Endothelial cell of umbilical vein (primary cell): ENCODE results near the gene MXD4. TPM values are rescaled to one million over a fixed set of nuclear protein-coding genes. Genes with fewer than 3 reads are reported as not detected.

Experiments used
- BruUV-seq: library from RNA; stranded (reverse); fragments of 400-500 nt; replicated peaks from 2 replicates; lab custom pipeline; 2021; lab: Mats Ljungman, UMichigan
- CTCF ChIA-PET: fragments of 300-600, 350-600 bp; sonication (Branson Sonifier 250); formaldehyde crosslinking; loops from one replicate; lab custom pipeline; 2021; ENCODE audit warnings: antibody characterized with exemption, inconsistent platforms; lab: Charles Lee
- POLR2A ChIA-PET: fragments of 300-600, 350-600 bp; sonication (Branson Sonifier 250); formaldehyde crosslinking; loops from one replicate; lab custom pipeline; 2021; ENCODE audit warnings: antibody characterized with exemption, inconsistent platforms; lab: Charles Lee
- DNase-seq: peaks from one replicate; pipeline ENCODE4 v3.0.0-alpha.2; 2011; ENCODE audit warnings: low read depth, low spot score
- FAIRE-seq: peaks from 2 replicates; lab custom pipeline; 2011; peaks lifted over from hg19 to GRCh38; lab: Jason Lieb, UNC
- H2AFZ ChIP-seq: 2 replicates; pipeline ENCODE4 v1.6.0; 2012; ENCODE audit warnings: low read depth, low read length, control low read depth, inconsistent platforms
- H3K27ac ChIP-seq: 2 replicates; pipeline ENCODE4 v1.5.1; 2011; ENCODE audit warnings: low read depth, mild to moderate bottlenecking, control low read depth, low read length, moderate library complexity; ENCODE audit not compliant: insufficient read depth
- H3K27me3 ChIP-seq, 2 experiments: 2 replicates each; pipeline versions ENCODE4 v1.6.0 to v1.6.1; 2011; ENCODE audit warnings: low read length in 2 of 2, mixed read lengths in 1 of 2; ENCODE audit not compliant: control insufficient read depth in 2 of 2, insufficient read depth in 2 of 2
- H3K36me3 ChIP-seq, 2 experiments: 2 replicates in 1 of 2; 3 replicates in 1 of 2; pipeline ENCODE4 v1.5.1; 2011; ENCODE audit warnings: low read length in 2 of 2, mild to moderate bottlenecking in 1 of 2, moderate library complexity in 1 of 2; ENCODE audit not compliant: control insufficient read depth in 2 of 2, insufficient read depth in 2 of 2; ENCODE audit errors: extremely low read depth in 1 of 2
- H3K4me1 ChIP-seq: 3 replicates; pipeline ENCODE4 v1.5.1; 2011; ENCODE audit warnings: mild to moderate bottlenecking, low read length; ENCODE audit not compliant: control insufficient read depth, insufficient read depth; ENCODE audit errors: extremely low read depth
- H3K4me2 ChIP-seq: 2 replicates; pipeline ENCODE4 v1.6.1; 2011; ENCODE audit warnings: low read length, control low read depth, mixed read lengths; ENCODE audit not compliant: insufficient read depth
- H3K4me3 ChIP-seq, 3 experiments: fragments of 200-600 bp in 1 of 3; sonication (generic), shearing (Covaris generic) in 1 of 3; replicated peaks in 1 of 3; 2 replicates each; pipeline ENCODE4 v1.5.1; 2011 to 2016; ENCODE audit warnings: control low read depth in 3 of 3, low read length in 3 of 3, mild to moderate bottlenecking in 2 of 3, inconsistent platforms in 1 of 3, low read depth in 1 of 3, moderate library complexity in 1 of 3; ENCODE audit not compliant: insufficient read depth in 1 of 3
- H3K79me2 ChIP-seq: 2 replicates; pipeline ENCODE4 v1.6.0; 2012; ENCODE audit warnings: low read length, inconsistent platforms; ENCODE audit not compliant: control insufficient read depth, insufficient read depth
- H3K9ac ChIP-seq: replicated peaks from 2 replicates; pipeline ENCODE3; 2011; ENCODE audit warnings: low read length, control low read depth; ENCODE audit not compliant: insufficient read depth; ENCODE audit errors: extremely low read depth
- H3K9me1 ChIP-seq: replicated peaks from 3 replicates; pipeline ENCODE4 v1.6.0; 2011; ENCODE audit warnings: mild to moderate bottlenecking, low read length; ENCODE audit not compliant: control insufficient read depth, insufficient read depth; ENCODE audit errors: extremely low read depth
- H3K9me3 ChIP-seq: replicated peaks from 2 replicates; pipeline ENCODE4 v1.5.1; 2012; ENCODE audit warnings: low read length, inconsistent platforms; ENCODE audit not compliant: control insufficient read depth, insufficient read depth
- H4K20me1 ChIP-seq: replicated peaks from 2 replicates; pipeline ENCODE3; 2011; ENCODE audit warnings: mild to moderate bottlenecking, low read length; ENCODE audit not compliant: control insufficient read depth, insufficient read depth; ENCODE audit errors: extremely low read depth
- EZH2 ChIP-seq: IDR thresholded peaks from 2 replicates; pipeline ENCODE4 v1.6.1; 2012; ENCODE audit warnings: borderline replicate concordance, low read depth, mild to moderate bottlenecking, moderate library complexity, low read length, inconsistent platforms; ENCODE audit not compliant: severe bottlenecking
- FOS ChIP-seq: IDR thresholded peaks from 2 replicates; pipeline ENCODE4 v1.6.1; 2011; ENCODE audit warnings: mild to moderate bottlenecking, low read length, moderate library complexity, borderline replicate concordance; ENCODE audit not compliant: insufficient read depth
- GATA2 ChIP-seq: IDR thresholded peaks from 2 replicates; pipeline ENCODE4 v1.7.0; 2011; ENCODE audit warnings: low read depth, mild to moderate bottlenecking, moderate library complexity, mixed read lengths, low read length; ENCODE audit not compliant: insufficient read length, insufficient read depth
- JUN ChIP-seq: IDR thresholded peaks from 2 replicates; pipeline ENCODE4 v1.6.1; 2011; ENCODE audit warnings: borderline replicate concordance, low read depth; ENCODE audit not compliant: insufficient read length, insufficient read depth
- MYC ChIP-seq: IDR thresholded peaks from one replicate; pipeline ENCODE4 v1.6.1; 2011; ENCODE audit warnings: mild to moderate bottlenecking, low read depth, low read length
- POLR2A ChIP-seq: IDR thresholded peaks from 2 replicates; pipeline ENCODE4 v1.6.1; 2012; ENCODE audit warnings: low read depth, mild to moderate bottlenecking, control low read depth, low read length
- POLR2AphosphoS5 ChIP-seq: IDR thresholded peaks from 2 replicates; pipeline ENCODE4 v1.6.1; 2012; ENCODE audit warnings: low read depth, mild to moderate bottlenecking, control low read depth, low read length, moderate library complexity; ENCODE audit not compliant: insufficient read depth
- dilution Hi-C: fragments of 300-500 bp; cut with MboI; formaldehyde crosslinking; loops from one replicate; pipeline ENCODE4 v1.15.0; 2019; ENCODE audit warnings: low sequenced_read_pairs; ENCODE audit not compliant: extremely low pct_ligation_motif_present
- intact Hi-C: fragments of 100-400 bp; cut with micrococcal nuclease; formaldehyde crosslinking; loops from one replicate; pipeline ENCODE4 v1.10.0; 2022
- polyA plus RNA-seq, 4 experiments: library from polyadenylated mRNA; depleted of rRNA in 3 of 4; stranded (reverse) in 3 of 4; unstranded in 1 of 4; fragments of >200 nt; gene quantifications; 2 replicates each; pipeline versions ENCODE4 v1.2.1 to v1.2.3, GENCODE V29; 2011 to 2012; ENCODE audit warnings: missing spikeins in 1 of 4
- total RNA-seq: library from RNA; stranded (reverse); gene quantifications from 2 replicates; pipeline ENCODE4 v1.2.3, GENCODE V29; 2021
- TF ChIP-seq, protein P1 (sequence below), 2 donors: IDR thresholded peaks; 1 replicate in 1 of 2; 2 replicates in 1 of 2; pipeline ENCODE4 v1.5.1; 2011; ENCODE audit warnings: low read length in 2 of 2, mild to moderate bottlenecking in 2 of 2, moderate library complexity in 2 of 2, control low read depth in 1 of 2, inconsistent platforms in 1 of 2, low read depth in 1 of 2; ENCODE audit not compliant: insufficient read depth in 1 of 2; ENCODE audit errors: extremely low read depth in 1 of 2
- TF ChIP-seq, protein P2 (sequence below): IDR thresholded peaks from 2 replicates; pipeline ENCODE4 v1.6.1; 2011; ENCODE audit not compliant: insufficient read depth, insufficient read length

Gene MXD4
- total and polyA plus RNA-seq, 2 donors (not counting 3 experiments of a cell fraction or from before 2014, with no cell fraction given), result 62.7 to 74.1 TPM

DNA sequence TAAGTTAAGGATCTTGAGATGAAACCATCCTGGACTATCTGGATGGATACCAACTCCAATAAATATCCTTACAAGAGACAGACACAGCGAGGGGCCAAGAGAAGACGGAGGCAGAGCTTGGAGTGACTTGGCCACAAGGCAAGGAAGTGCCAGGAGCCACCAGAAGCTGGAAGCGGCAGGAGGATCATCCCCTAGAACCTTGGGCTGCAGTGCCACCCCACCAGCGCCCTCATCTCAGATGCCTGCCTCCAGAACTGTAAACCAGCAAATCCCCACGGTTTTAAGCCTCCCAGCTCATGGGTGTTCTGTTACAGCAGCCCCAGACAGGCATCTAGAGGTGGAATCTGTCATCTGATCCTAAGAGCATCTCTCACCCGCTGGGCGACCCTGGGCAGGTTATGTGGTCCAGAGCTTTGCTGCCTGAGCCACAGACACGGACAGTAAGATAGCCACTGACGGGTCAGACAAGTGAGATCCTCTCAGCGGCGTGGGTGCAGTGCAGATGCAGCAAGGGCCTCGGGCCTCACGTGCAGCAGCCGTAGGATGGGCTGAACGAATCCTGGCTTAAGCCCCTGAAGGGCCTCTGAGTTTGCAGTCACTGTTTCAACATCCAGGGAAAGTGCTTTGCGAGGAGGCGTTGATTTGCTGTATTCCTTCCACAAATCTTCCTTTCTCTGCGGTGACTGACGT is 25.1 kb upstream of the MXD4 start:
- intact Hi-C loops, result no loop called here
- FAIRE-seq, result no peak
- CTCF ChIA-PET, result interaction anchor here (0.8 kb wide), 1 partner anchor 149 kb away, joined by 3 read pairs; no protein-coding TSS in a partner anchor

More for the DNA sequence above, 25.1 kb upstream of the MXD4 start:
- Histone ChIP-seq H3K4me1 (peaks cover 13% of the 10 kb centered on the region), H3K36me3 (no peaks in the 10 kb centered on the region), H3K4me3 (no peak overlapping the region), H3K27ac (no peak overlapping the region), H3K4me2 (no peak overlapping the region), H4K20me1 (no peaks in the 10 kb centered on the region), H3K9ac (no peak overlapping the region), H2AFZ (no peak overlapping the region), H3K9me3 (no peaks in the 10 kb centered on the region), H3K9me1 (no peaks in the 10 kb centered on the region), H3K27me3 (no peaks in the 10 kb centered on the region), H3K79me2 (no peaks in the 10 kb centered on the region)
- dilution Hi-C loops, result no loop called here
- no TSS peak for BruUV-seq
- no peak for DNase-seq
- POLR2A ChIA-PET, result no interaction called here
- TF ChIP-seq JUN, result no peak
- TF ChIP-seq POLR2AphosphoS5, result no peak
- no peak for TF ChIP-seq POLR2A
- no peak for TF ChIP-seq FOS
- TF ChIP-seq EZH2, result no peak
- TF ChIP-seq MYC, result no peak
- TF ChIP-seq, protein P1, sequence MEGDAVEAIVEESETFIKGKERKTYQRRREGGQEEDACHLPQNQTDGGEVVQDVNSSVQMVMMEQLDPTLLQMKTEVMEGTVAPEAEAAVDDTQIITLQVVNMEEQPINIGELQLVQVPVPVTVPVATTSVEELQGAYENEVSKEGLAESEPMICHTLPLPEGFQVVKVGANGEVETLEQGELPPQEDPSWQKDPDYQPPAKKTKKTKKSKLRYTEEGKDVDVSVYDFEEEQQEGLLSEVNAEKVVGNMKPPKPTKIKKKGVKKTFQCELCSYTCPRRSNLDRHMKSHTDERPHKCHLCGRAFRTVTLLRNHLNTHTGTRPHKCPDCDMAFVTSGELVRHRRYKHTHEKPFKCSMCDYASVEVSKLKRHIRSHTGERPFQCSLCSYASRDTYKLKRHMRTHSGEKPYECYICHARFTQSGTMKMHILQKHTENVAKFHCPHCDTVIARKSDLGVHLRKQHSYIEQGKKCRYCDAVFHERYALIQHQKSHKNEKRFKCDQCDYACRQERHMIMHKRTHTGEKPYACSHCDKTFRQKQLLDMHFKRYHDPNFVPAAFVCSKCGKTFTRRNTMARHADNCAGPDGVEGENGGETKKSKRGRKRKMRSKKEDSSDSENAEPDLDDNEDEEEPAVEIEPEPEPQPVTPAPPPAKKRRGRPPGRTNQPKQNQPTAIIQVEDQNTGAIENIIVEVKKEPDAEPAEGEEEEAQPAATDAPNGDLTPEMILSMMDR (IDR thresholded peaks at IDR 0.05; ENCODE audit: extremely low read depth in 1 of 2, insufficient read depth in 1 of 2, low read depth in 1 of 2, low read length in 2 of 2), result no peak
- no peak for TF ChIP-seq GATA2
- TF ChIP-seq, protein P2, sequence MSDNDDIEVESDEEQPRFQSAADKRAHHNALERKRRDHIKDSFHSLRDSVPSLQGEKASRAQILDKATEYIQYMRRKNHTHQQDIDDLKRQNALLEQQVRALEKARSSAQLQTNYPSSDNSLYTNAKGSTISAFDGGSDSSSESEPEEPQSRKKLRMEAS, result no peak
